T-cell (primary cell): ENCODE measurements around the gene SUN5. TPM values are rescaled to one million over a fixed set of nuclear protein-coding genes. Genes with fewer than 3 reads are reported as not detected.

Source experiments
- ATAC-seq, 4 experiments: fragments of 200-7000 bp in 3 of 4; fragments of 150-1000 bp in 1 of 4; cut with Tn5 transposase; replicated peaks in 1 of 4; 1 replicate in 3 of 4; 2 replicates in 1 of 4; pipeline ENCODE4 v1.10.0; 2021; ENCODE audit warnings: moderate library complexity in 3 of 4, mild to moderate bottlenecking in 2 of 4, moderate number of reproducible peaks in 1 of 4
- CTCF ChIA-PET, 2 donors: fragments of 300-600 bp; sonication (Branson Sonifier 250); formaldehyde crosslinking; loops; one replicate each; lab custom pipeline; 2022; ENCODE audit warnings: antibody characterized with exemption in 2 of 2; lab: Charles Lee
- POLR2A ChIA-PET, 2 donors: fragments of 300-600 bp; sonication (Branson Sonifier 250); formaldehyde crosslinking; loops; one replicate each; lab custom pipeline; 2022; ENCODE audit warnings: antibody characterized with exemption in 2 of 2; lab: Charles Lee
- DNase-seq, 35 experiments: peaks; one replicate each; pipeline versions ENCODE4 v3.0.0 to v3.0.0-alpha.2; 2013 to 2023
- H3K27ac ChIP-seq: one replicate; pipeline ENCODE4 v1.5.1; 2013; ENCODE audit warnings: low read length
- H3K27me3 ChIP-seq, 2 experiments: replicated peaks in 1 of 2; 1 replicate in 1 of 2; 2 replicates in 1 of 2; pipeline versions ENCODE4 v1.6.1 to v1.7.0; 2013; ENCODE audit warnings: low read length in 1 of 2, mixed read lengths in 1 of 2; ENCODE audit not compliant: control insufficient read depth in 2 of 2, insufficient read depth in 2 of 2; ENCODE audit errors: extremely low read depth in 1 of 2
- H3K36me3 ChIP-seq, 2 donors: 1 replicate in 1 of 2; 2 replicates in 1 of 2; pipeline versions ENCODE4 v1.6.1 to v1.7.0; 2013; ENCODE audit warnings: low read length in 1 of 2; ENCODE audit not compliant: control insufficient read depth in 2 of 2, insufficient read depth in 1 of 2; ENCODE audit errors: extremely low read depth in 1 of 2
- H3K4me1 ChIP-seq, 2 experiments: 1 replicate in 1 of 2; 2 replicates in 1 of 2; pipeline versions ENCODE4 v1.6.1 to v1.7.0; 2013; ENCODE audit warnings: low read length in 2 of 2, mixed read lengths in 1 of 2; ENCODE audit not compliant: insufficient read depth in 2 of 2, control insufficient read depth in 1 of 2; ENCODE audit errors: extremely low read depth in 1 of 2
- H3K4me3 ChIP-seq, 2 donors: 1 replicate in 1 of 2; 2 replicates in 1 of 2; pipeline versions ENCODE4 v1.5.1 to v1.7.0; 2013; ENCODE audit warnings: mild to moderate bottlenecking in 2 of 2, low read length in 1 of 2, moderate library complexity in 1 of 2; ENCODE audit not compliant: control insufficient read depth in 1 of 2; ENCODE audit errors: extremely low read depth in 1 of 2
- H3K9me3 ChIP-seq: 2 replicates; pipeline ENCODE4 v1.7.0; 2013
- H3K27ac Mint-ChIP-seq, 2 donors: one replicate each; pipeline ENCODE4 v1.8.0; 2020 to 2021; ENCODE audit warnings: mild to moderate bottlenecking in 2 of 2, mixed read lengths in 2 of 2
- H3K27me3 Mint-ChIP-seq, 2 donors: one replicate each; pipeline ENCODE4 v1.8.0; 2021 to 2022; ENCODE audit warnings: mixed read lengths in 2 of 2
- H3K36me3 Mint-ChIP-seq: one replicate; pipeline ENCODE4 v1.8.0; 2021; ENCODE audit warnings: mixed read lengths
- H3K4me1 Mint-ChIP-seq, 3 donors: one replicate each; pipeline ENCODE4 v1.8.0; 2020 to 2022; ENCODE audit warnings: mixed read lengths in 3 of 3, mild to moderate bottlenecking in 1 of 3
- H3K4me3 Mint-ChIP-seq, 3 donors: one replicate each; pipeline ENCODE4 v1.8.0; 2020 to 2022; ENCODE audit warnings: mild to moderate bottlenecking in 3 of 3, mixed read lengths in 3 of 3, moderate library complexity in 3 of 3
- H3K9me3 Mint-ChIP-seq, 3 donors: one replicate each; pipeline ENCODE4 v1.8.0; 2020 to 2022; ENCODE audit warnings: mixed read lengths in 3 of 3
- WGBS: methylation state at CpG from one replicate; pipeline ENCODE4 v1.1.5; 2013; ENCODE audit warnings: missing lambda C conversion rate; ENCODE audit not compliant: insufficient coverage; 5-methylcytosine and 5-hydroxymethylcytosine counted together
- total RNA-seq, 35 experiments: library from RNA in 6 of 35; stranded (reverse) in 6 of 35; fragments of 120-200 nt in 1 of 35; gene quantifications; one replicate each; pipeline versions ENCODE4 v1.2.1 to v1.2.4 and lab custom pipeline; 2013 to 2026

SUN5 gene
- total RNA-seq, 5 donors from 2014 or later (not counting 1 experiment from before 2014, with no cell fraction given): not detected

DNA sequence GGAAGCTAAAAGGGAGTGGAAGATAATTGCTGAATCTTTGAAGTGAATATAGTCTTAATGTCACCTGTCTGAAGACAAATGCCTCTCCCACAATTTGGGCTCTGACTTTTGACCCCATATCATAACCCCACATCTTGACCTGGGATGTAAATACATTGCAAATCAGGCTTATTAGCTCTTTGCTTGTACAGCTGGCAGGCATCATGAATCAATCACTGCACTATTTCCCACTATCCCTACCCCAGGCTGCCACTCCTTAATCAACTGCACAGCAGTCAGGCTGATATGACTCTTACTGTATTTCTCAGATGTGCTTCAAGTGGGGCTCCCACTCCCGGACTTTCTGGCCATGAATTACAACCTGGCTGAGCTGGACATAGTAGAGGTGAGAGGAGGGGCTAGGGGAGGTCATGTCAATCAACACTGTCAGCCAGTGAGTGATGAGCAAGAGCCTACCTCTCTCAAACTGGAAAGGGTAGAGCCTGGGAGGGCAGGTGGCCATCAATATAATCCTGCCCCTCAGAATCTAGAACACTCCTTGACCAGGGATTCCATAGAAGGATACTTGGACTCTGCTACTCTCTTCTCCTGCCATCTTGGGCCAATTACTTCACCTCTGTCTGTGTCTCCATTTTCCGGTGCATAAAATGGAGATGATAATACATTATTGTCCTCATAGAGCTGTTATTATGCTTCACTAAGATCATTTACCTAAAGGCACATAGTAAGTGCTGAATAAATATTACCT lies 38.9 kb upstream of the SUN5 start:
- H3K4me1 ChIP-seq: no peaks in the 10 kb centered on the region
- H3K27me3 ChIP-seq: no peaks in the 10 kb centered on the region
- no peak overlapping the region for H3K27ac ChIP-seq
- ATAC-seq (no peak), DNase-seq (no peak)
- POLR2A ChIA-PET: no interaction called here
- 40% methylated on average over 1 of the region's 2 CpGs for WGBS
- Mint-ChIP-seq H3K4me1 (no peaks in the 10 kb centered on the region), H3K36me3 (peaks cover 7% of the 10 kb centered on the region), H3K27me3 (no peaks in the 10 kb centered on the region), H3K4me3 (no peak overlapping the region), H3K9me3 (peaks cover 7 to 18% (median 16%) of the 10 kb centered on the region in 3 donors), H3K27ac (no peak overlapping the region)
- H3K36me3 ChIP-seq: peaks cover 0 to 3% of the 10 kb centered on the region in 2 donors
- CTCF ChIA-PET: no interaction called here
- H3K4me3 ChIP-seq: no peak overlapping the region
- no peaks in the 10 kb centered on the region for H3K9me3 ChIP-seq

DNA sequence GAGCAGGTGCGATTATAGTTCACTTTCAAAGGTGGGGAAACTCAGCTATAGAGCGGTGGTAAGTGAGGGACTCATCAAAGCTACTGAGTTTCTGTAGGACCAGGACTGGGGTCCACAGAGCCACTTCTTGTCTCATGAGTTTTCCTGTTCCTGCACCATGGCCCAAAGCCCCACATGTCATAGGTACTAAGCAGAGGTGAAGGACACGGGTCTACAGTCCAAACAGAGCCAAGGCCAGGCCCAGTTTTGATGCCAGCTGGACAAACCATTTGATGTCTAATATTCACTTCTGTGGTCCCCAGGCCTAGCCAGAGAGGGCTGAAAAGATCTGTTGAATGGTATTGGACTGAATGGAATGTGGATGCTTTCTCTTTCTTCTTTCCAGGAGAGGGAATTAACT lies 38.2 kb upstream of the SUN5 start:
- no peak overlapping the region for H3K4me3 Mint-ChIP-seq
- Histone ChIP-seq H3K4me3 (no peak overlapping the region), H3K27ac (no peak overlapping the region), H3K9me3 (no peaks in the 10 kb centered on the region), H3K4me1 (no peaks in the 10 kb centered on the region), H3K36me3 (peaks cover 0 to 3% of the 10 kb centered on the region in 2 donors), H3K27me3 (no peaks in the 10 kb centered on the region)
- peaks cover 7% of the 10 kb centered on the region for H3K36me3 Mint-ChIP-seq
- H3K27me3 Mint-ChIP-seq: no peaks in the 10 kb centered on the region
- ChIA-PET CTCF (no interaction called here), POLR2A (no interaction called here)
- 90% methylated on average over 3 of the region's 3 CpGs for WGBS
- DNase-seq (no peak), ATAC-seq (no peak)
- peaks cover 12 to 18% (median 16%) of the 10 kb centered on the region in 3 donors for H3K9me3 Mint-ChIP-seq
- no peak overlapping the region for H3K27ac Mint-ChIP-seq
- no peaks in the 10 kb centered on the region for H3K4me1 Mint-ChIP-seq

DNA sequence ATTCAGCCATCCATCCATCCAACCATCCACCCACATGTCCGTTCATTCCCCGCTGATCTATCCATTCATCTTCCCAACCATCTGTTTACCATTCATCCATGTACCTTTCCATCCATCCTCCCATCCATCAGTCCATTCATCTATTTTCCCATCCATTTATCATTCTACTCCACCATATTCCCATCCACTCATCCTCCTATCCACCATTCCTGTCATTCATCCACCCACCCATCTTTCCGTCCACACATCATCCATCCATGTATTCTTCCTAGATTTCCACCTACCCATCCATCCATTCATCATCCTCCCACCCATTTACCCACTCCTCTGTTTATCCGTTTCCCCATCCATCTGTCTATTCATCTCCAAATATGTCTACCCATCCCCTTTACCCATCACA lies 34.0 kb upstream of the SUN5 start:
- Histone ChIP-seq H3K27ac (no peak overlapping the region), H3K27me3 (no peaks in the 10 kb centered on the region), H3K4me1 (no peaks in the 10 kb centered on the region), H3K4me3 (no peak overlapping the region), H3K36me3 (no peaks in the 10 kb centered on the region), H3K9me3 (no peaks in the 10 kb centered on the region)
- H3K27ac Mint-ChIP-seq: no peak overlapping the region
- 80% methylated on average over 4 of the region's 4 CpGs for WGBS
- no peaks in the 10 kb centered on the region for H3K27me3 Mint-ChIP-seq
- POLR2A ChIA-PET: no interaction called here
- no peak for DNase-seq
- CTCF ChIA-PET: no interaction called here
- peaks cover 2% of the 10 kb centered on the region for H3K36me3 Mint-ChIP-seq
- ATAC-seq: no peak
- peaks cover 5 to 7% (median 5%) of the 10 kb centered on the region in 3 donors for H3K9me3 Mint-ChIP-seq
- no peak overlapping the region for H3K4me3 Mint-ChIP-seq
- H3K4me1 Mint-ChIP-seq: no peaks in the 10 kb centered on the region

DNA sequence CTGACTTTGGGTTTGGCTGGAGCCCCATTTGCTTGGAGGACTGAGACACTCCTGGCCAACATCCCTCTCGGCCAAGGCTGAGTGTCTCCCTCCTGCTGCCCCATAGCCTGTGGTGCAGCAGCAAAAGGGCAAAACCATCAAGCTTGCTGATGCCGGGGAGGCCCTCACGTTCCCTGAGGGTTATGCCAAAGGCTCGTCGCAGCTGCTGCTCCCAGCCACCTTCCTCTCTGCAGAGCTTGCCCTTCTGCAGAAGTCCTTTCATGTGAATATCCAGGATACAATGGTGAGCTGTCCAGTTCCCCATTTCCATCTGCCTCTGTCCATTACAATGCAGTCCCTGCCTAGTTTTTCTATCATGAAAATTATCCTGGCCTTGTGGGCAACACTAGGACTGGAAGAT lies 33.2 kb upstream of the SUN5 start:
- H3K9me3 Mint-ChIP-seq: peaks cover 7 to 10% (median 8%) of the 10 kb centered on the region in 3 donors
- ATAC-seq (no peak), DNase-seq (no peak)
- peaks cover 0 to 4% of the 10 kb centered on the region in 2 experiments for H3K27me3 ChIP-seq
- H3K4me1 ChIP-seq: no peaks in the 10 kb centered on the region
- H3K9me3 ChIP-seq: no peaks in the 10 kb centered on the region
- H3K27me3 Mint-ChIP-seq: no peaks in the 10 kb centered on the region
- ChIA-PET POLR2A (no interaction called here), CTCF (no interaction called here)
- no peak overlapping the region for H3K27ac Mint-ChIP-seq
- H3K4me3 ChIP-seq: no peak overlapping the region
- no peak overlapping the region for H3K4me3 Mint-ChIP-seq
- H3K36me3 Mint-ChIP-seq: peaks cover 5% of the 10 kb centered on the region
- H3K27ac ChIP-seq: no peak overlapping the region
- H3K4me1 Mint-ChIP-seq: no peaks in the 10 kb centered on the region
- WGBS: 72% methylated on average over 5 of the region's 5 CpGs
- H3K36me3 ChIP-seq: no peaks in the 10 kb centered on the region

DNA sequence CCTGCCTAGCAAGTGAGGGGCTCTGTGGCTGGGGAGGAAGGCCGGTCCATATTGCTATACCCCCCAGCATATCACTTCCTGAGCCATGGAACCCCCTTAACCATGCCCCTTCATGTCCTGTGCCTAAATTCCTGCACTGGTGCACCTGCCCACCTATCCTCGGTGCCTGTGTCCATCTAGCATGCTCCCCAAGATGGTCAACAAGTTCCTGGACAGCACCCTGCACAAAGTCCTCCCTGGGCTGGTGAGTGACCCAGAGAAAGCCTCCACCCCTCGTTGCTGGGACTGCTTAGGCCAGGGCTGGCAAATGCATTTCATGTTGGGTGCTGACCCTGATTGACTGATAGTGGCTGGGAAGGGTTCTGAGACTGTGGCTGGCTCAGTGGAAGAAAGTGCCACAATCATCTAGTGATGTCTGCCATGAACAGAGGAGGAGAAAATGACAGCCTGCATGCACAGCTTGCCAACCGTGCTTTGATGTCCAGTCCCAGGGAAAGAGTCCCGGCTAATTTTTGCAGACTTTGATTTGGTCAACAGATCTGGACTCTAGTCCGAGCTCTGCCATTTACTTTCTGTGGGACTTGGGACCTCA lies 30.8 kb upstream of the SUN5 start:
- DNase-seq: no peak
- Histone ChIP-seq H3K4me1 (no peaks in the 10 kb centered on the region), H3K9me3 (no peaks in the 10 kb centered on the region), H3K27me3 (peaks cover 0 to 5% of the 10 kb centered on the region in 2 experiments), H3K27ac (no peak overlapping the region), H3K4me3 (no peak overlapping the region), H3K36me3 (no peaks in the 10 kb centered on the region)
- no peak for ATAC-seq
- Mint-ChIP-seq H3K9me3 (peaks cover 7 to 10% (median 8%) of the 10 kb centered on the region in 3 donors), H3K36me3 (peaks cover 5% of the 10 kb centered on the region), H3K27ac (no peak overlapping the region), H3K4me3 (no peak overlapping the region), H3K4me1 (no peaks in the 10 kb centered on the region), H3K27me3 (no peaks in the 10 kb centered on the region)
- POLR2A ChIA-PET: no interaction called here
- CTCF ChIA-PET: no interaction called here
- WGBS: 73% methylated on average over 4 of the region's 6 CpGs

DNA sequence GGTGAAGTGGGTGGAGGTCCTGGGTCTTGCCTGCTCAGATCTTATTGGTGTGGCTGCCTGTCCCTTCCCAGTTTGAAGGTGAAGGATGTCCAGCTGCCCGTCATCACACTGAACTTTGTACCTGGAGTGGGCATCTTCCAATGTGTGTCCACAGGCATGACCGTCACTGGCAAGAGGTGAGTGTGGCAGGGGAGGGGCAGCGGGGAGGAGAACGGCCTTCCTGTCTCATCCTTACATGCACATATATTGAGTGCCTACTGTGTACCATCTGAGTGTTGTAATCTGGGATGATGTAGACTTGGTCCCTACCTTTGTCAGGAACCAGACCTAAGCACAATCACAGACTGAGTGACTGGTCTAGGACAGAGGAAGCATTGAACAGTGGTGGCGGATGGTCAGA lies 29.9 kb upstream of the SUN5 start:
- Histone ChIP-seq H3K4me3 (no peak overlapping the region), H3K4me1 (no peaks in the 10 kb centered on the region), H3K36me3 (no peaks in the 10 kb centered on the region), H3K9me3 (no peaks in the 10 kb centered on the region), H3K27ac (no peak overlapping the region), H3K27me3 (peaks cover 0 to 5% of the 10 kb centered on the region in 2 experiments)
- no peak for ATAC-seq
- Mint-ChIP-seq H3K27ac (no peak overlapping the region), H3K4me3 (no peak overlapping the region), H3K9me3 (peaks cover 7 to 10% (median 8%) of the 10 kb centered on the region in 3 donors), H3K4me1 (no peaks in the 10 kb centered on the region), H3K27me3 (no peaks in the 10 kb centered on the region), H3K36me3 (peaks cover 5% of the 10 kb centered on the region)
- CTCF ChIA-PET: no interaction called here
- POLR2A ChIA-PET: no interaction called here
- DNase-seq: no peak
- no CpG with 5 or more reads among the region's 5 CpGs for WGBS
